Rectal smooth muscle tissue (tissue), 1 donor: ENCODE measurements around the gene RUSF1.
"Not testable (repeated sequence)": the region's sequence is repeated elsewhere in the genome, so short reads cannot be mapped to it uniquely, and the experiment has no call there.

Source experiments
- H3K27ac ChIP-seq: one replicate; pipeline ENCODE4 v1.7.0; 2013; ENCODE audit warnings: low read depth, low read length, inconsistent platforms
- H3K27me3 ChIP-seq: one replicate; pipeline ENCODE4 v1.7.0; 2013; ENCODE audit warnings: low read length; ENCODE audit not compliant: control insufficient read depth, insufficient read depth
- H3K36me3 ChIP-seq: one replicate; pipeline ENCODE4 v1.7.0; 2013; ENCODE audit warnings: low read length; ENCODE audit not compliant: control insufficient read depth, insufficient read depth
- H3K4me1 ChIP-seq: one replicate; pipeline ENCODE4 v1.7.0; 2013; ENCODE audit warnings: low read length; ENCODE audit not compliant: control insufficient read depth, insufficient read depth
- H3K4me3 ChIP-seq: one replicate; pipeline ENCODE4 v1.7.0; 2013; ENCODE audit warnings: low read length
- H3K9ac ChIP-seq: one replicate; pipeline ENCODE4 v1.7.0; 2013; ENCODE audit warnings: low read length

RUSF1 gene

DNA sequence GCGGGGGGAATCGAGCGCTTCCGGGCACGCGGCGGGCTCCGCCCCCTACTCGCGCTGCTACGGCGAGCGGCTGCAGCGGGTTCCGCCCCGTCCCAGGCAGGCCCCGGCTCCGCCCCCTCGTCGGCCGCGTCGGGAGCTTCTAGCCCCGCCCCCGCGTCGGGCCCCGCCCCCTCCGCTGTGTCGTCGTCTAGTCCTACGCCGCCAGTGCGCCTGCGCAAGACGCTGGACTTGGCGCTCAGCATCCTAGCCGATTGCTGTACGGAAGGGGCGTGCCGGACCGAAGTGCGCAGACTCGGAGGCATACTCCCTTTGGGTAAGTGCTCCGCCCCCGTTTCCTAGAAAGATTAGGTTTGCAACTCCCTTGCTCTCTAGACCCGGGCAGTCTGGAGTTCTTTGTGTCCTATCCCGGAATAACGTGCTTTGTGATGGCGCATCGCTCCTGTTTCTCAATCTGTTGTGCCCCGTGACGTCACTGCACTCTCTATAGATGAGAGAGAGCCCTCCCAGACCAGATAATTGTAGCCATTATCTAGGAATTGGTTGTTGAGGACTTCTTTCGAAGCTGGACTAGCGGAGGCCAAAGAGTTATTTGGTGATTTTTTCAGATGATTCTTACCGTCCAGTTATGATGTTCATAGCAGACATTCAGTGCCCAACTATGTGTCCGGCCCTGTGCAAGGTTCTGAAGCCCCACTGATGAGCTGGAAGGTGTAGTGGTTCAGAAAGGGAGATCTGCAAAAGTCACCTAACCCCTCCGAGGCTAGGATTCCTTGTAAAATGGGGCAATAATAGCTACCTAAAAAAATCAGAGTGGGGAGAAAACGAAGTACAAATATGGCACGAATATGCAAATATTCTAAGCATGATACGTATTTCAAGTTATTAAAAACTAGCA is 48.3 kb downstream of the RUSF1 start:
- Histone ChIP-seq H3K36me3 (peaks cover 18% of the 10 kb centered on the region), H3K9ac (peak overlapping the region; percentile 97), H3K27me3 (no peaks in the 10 kb centered on the region), H3K27ac (peak overlapping the region; percentile 100), H3K4me1 (peaks cover 23% of the 10 kb centered on the region), H3K4me3 (peak overlapping the region; percentile 82)

DNA sequence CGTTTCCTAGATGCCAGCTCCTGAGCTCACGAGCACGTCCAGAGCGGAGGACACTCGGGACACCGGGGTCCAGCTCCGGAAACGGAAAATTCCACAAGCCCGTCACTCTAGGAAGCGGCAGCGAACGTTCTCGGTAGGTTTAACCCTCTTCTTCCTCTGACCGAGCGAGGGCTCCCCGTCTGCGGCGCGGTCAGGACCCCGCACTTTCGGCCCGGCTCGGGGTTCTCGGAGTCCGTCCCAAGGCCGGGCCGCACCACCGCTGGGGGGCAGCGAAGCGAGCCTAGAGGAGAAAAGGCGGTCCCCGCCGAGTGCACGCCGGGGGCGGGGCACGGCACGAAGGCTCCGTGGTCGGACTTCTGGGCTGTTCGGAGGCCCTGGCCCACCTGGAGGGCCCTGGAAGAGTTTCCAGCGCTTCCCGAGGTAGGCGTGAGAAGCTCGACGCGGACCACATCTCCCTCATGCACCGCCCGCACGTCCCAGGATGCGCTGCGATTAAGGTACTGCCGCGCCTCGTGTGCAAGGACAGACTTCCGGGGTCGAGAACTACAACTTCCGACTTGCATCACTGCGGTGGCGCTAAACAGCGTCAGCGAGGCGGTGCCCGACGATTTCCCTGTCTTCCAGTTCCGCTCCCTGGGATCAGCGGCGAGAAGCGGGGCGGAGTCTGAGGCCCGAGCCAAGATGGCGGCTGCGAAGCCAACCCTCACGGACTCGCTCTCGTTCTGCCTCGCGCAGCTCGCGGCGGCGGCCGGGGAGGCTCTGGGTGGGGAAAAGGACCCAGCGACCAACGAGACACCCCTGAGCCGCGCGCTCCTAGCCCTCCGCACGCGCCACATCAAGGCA is 49.1 kb downstream of the RUSF1 start, which contains the start of gene ARMC5:
ARMC5 (plus strand) TSS at position 658 of the 843 bp plus-strand sequence; CDS start at position 682, 24 bp downstream.
- peaks cover 23% of the 10 kb centered on the region for H3K4me1 ChIP-seq

DNA sequence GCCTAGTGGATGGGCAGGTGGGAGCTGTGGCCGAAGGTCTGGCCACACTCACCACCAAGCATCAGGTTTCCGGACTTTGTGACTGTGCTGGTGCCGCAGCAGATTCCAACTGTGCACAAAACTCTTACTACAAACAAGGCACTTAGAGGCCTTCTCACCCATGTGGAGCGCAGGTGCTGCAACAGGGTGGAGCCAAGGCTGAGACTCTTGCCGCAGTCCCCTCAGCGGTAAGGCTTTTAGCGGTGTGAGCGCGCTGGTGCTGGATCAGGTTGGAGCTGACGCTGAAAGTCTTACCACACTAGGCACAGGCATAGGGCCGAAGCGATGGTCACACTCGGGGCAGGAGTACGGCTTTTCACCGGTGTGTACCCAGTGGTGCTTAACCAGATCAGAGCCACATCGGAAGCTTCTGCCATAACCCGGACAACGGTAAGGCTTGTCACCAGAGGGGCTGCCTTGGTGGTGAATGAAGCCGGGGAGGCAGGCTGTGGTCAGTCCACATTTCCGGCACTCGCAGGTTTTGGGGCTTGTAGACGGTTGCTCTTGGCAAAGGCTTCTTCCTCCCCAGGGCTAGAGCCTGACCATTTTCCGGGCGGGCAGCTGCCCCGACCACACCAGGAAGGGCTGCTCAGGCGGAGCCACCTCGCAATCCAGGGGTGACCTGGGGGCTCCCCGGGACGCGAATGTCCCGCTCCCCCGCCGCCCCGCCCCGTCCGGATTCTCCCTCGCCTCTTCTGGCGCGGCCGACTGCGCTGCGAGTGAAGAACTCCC is 49.9 kb downstream of the RUSF1 start:
- Histone ChIP-seq H3K36me3 (peaks cover 13% of the 10 kb centered on the region), H3K9ac (peak overlapping the region; percentile 77), H3K4me1 (peaks cover 27% of the 10 kb centered on the region), H3K27ac (peak overlapping the region; percentile 100), H3K4me3 (peak overlapping the region; percentile 82), H3K27me3 (no peaks in the 10 kb centered on the region)

More for the DNA sequence above, 49.1 kb downstream of the RUSF1 start, which contains the start of gene ARMC5:
- Histone ChIP-seq H3K36me3 (peaks cover 13% of the 10 kb centered on the region), H3K27me3 (no peaks in the 10 kb centered on the region), H3K4me3 (peak within 1 kb of the TSS; percentile 82), H3K27ac (peak within 1 kb of the TSS; percentile 100), H3K9ac (peak within 1 kb of the TSS; percentile 97)

DNA sequence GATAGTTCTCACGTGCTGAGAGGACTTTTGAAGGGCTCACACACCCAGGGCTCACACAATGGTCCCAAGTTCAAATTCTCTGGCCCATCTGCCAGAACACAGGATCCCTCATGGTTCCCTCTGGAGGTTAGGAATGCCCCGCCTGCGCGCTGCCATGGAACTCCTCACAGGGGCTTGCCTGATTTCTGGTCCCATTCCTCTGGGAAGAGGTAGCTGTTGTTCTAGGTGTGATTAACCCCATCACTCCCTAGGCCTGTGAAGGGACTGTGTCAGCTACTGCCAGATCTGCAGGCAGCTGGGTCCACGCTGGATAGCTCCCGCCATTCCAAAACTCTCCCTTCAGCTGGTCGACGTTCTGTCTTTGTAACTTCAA is 51.2 kb downstream of the RUSF1 start:
- H3K27ac ChIP-seq: no peak overlapping the region
- peak overlapping the region; percentile 28 for H3K4me3 ChIP-seq

DNA sequence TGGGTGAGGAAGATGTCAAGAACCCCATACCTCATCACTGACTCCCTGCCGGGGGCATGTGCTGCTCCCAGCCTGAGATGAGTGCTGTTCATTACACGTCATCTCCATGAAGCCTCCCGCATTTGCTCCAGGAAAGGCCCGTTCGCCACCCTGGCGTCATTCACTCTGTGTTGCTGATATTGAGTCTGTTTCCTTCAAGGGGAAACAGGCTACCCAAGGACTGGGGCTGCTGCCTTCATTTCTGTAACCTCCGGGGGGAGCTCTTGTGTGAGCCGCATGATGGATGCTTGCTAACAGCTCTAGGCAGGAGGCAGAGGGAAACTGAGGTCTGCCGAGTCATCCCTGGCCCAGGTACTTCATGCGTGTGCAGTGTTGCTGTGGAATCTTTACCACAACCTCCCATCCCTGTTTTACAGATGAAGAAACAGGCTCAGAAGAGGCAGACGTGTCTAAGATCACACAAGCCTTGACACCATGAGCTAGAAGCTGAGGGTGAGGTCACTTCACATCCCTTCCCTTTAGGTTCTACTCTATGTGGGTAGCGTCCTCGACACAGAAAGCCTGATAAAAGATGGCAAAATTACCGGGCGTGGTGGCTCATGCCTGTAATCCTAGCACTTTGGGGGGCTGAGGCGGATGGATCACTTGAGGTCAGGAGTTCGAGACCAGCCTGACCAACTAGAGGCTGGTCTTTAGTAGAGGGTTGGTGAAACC is 52.4 kb downstream of the RUSF1 start:
- Histone ChIP-seq H3K4me3 (no peak overlapping the region), H3K9ac (no peak overlapping the region)

More for the DNA sequence above, 51.2 kb downstream of the RUSF1 start:
- H3K4me1 ChIP-seq: peaks cover 31% of the 10 kb centered on the region
- no peak overlapping the region for H3K9ac ChIP-seq
- H3K27me3 ChIP-seq: no peaks in the 10 kb centered on the region
- H3K36me3 ChIP-seq: peaks cover 4% of the 10 kb centered on the region

DNA sequence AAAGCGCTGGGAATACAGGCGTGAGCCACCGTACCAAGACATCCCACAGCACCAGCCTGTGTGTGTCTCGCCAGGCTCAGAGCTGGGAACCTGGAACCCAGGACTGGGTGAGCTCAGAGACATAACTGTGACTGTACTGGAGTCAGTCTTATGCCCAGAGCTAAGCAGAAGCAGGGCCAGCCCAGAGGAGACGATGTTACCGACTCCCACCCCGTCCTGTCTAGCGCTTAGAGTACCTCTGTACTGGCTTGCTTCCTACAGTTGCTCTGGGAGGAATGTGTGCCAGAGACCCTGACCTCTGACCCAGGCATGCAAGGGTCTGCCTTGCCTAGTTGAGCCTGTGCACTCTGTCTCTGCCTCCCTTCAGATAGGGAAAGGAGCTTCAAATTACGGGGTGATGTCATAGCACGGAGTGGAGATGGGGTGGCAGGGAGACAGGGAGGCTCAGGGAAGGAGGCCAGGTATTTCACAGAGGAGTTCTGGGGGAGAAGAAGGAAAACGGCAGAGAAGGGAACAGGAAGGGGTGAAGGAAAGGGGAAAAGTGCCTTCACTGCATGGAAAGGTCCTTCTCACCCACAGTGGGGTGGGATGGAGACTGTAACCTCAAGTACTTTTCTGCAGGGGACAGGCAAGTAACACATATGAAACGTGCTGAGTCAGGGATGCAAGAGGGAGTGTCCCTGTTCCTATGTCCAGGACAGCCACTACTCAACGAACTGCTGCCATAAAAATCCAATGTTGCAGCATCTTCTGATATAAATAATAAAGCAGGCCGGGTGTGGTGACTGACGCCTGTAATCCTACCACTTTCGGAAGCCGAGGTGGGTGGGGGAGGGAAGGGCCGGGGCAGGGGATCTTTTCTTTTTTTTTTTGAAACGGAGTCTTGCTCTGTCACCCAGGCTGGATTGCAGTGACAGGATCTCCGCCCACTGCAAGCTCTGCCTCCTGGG is 54.7 kb downstream of the RUSF1 start:
- Histone ChIP-seq H3K27me3 (no peaks in the 10 kb centered on the region), H3K27ac (no peak overlapping the region), H3K36me3 (peaks cover 2% of the 10 kb centered on the region), H3K4me1 (peaks cover 32% of the 10 kb centered on the region), H3K9ac (no peak overlapping the region), H3K4me3 (no peak overlapping the region)

More for the DNA sequence above, 52.4 kb downstream of the RUSF1 start:
- H3K36me3 ChIP-seq: peaks cover 2% of the 10 kb centered on the region
- H3K4me1 ChIP-seq: peaks cover 35% of the 10 kb centered on the region
- no peak overlapping the region for H3K27ac ChIP-seq
- no peaks in the 10 kb centered on the region for H3K27me3 ChIP-seq

DNA sequence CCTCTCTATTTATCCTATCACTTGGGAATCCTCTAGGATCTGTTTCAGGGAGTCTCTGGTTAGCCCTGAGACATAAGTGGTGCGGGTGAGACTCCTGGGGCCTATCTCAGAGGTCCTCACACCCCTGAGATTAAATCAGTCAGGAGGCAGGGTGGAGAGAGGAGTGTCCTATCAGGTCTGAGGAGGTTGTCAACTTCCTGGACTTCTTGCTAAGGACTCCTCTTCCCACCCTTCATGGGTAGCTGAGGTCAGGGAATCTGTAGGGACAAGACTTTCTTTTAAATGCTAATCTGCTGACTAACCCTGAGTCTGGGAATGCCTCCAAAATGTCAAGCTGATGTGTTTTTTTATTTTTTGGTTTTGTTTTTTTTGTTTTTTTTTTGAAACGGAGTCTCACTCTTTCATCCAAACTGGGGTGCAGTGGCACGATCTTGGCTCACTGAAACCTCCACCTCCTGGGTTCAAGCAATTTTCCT is 55.5 kb downstream of the RUSF1 start:
- H3K27me3 ChIP-seq: no peaks in the 10 kb centered on the region
- H3K36me3 ChIP-seq: peaks cover 2% of the 10 kb centered on the region
- H3K4me1 ChIP-seq: peaks cover 24% of the 10 kb centered on the region
- H3K9ac ChIP-seq: no peak overlapping the region
- H3K4me3 ChIP-seq: no peak overlapping the region
- H3K27ac ChIP-seq: peak overlapping the region; percentile 25

DNA sequence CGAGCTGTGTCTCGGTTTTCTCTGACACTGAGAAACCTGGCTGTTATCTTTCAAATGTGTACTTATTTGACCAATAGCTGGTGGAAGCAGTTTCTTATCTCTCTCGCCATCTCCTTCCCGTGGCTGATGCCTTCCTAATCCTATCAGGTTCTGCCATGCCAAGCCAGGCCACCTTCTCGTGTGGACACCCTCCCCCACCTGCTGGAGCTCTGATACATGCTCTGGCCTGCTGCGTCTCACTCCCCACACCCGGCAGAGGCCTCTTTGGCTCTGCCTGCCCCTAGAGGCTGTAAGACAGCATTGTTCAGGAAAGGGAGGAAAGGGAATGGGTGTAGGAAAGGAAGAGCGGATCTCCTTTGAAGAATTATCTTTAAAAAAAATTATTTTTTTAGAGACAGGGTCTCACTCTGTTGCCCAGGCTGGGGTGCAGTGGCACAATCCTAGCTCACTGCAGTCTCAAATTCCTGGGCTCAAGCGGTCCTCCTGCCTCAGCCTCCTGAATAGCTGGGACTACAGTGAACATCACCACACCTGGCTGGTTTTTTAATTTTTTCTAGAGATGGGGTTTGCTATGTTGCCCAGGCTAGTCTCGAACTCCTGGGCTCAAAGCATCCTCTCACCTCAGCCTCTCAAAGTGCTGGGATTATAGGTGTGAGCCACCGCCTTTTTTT is 56.4 kb downstream of the RUSF1 start:
- Histone ChIP-seq H3K27me3 (no peaks in the 10 kb centered on the region), H3K36me3 (peaks cover 2% of the 10 kb centered on the region), H3K27ac (peak overlapping the region; percentile 48), H3K9ac (no peak overlapping the region), H3K4me3 (no peak overlapping the region), H3K4me1 (peaks cover 17% of the 10 kb centered on the region)

DNA sequence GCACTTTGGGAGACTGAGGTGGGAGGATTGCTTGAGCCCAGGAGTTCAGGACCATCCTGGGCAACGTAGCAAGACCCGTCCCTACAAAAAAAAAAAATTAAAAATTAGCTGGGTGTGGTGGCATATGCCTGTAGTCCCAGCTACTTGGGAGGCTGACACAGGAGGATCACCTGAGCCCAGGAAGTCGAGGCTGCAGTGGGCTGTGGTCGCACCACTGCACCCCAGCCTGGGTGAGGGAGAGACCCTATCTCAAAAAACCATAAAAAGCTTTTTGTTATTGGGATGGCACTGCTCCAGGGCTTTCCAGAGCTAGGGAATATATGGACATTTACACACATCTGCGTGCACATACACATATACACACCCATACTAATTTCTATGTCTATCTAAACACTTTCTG is 57.0 kb downstream of the RUSF1 start:
- H3K4me3 ChIP-seq: no peak overlapping the region
- H3K27ac ChIP-seq: no peak overlapping the region
- no peaks in the 10 kb centered on the region for H3K27me3 ChIP-seq
- peaks cover 12% of the 10 kb centered on the region for H3K4me1 ChIP-seq
- no peak overlapping the region for H3K9ac ChIP-seq
- H3K36me3 ChIP-seq: no peaks in the 10 kb centered on the region

DNA sequence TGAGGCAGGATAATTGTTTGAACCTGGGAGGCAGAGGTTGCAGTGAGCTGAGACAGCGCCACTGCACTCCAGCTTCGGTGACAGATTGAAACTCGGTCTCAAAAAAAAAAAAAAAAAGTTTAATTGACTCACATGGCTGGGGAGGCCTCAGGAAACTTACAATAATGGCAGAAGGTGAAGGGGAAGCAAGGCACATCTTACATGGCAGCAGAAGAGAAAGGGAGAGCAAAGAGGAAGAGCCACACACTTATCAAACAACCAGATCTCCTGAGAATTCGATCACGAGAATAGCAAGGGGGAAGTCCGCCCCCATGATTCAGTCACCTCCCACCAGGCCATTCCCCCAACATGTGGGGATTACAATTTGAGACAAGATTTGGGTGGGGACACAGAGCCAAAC is 62.3 kb downstream of the RUSF1 start:
- H3K4me1 ChIP-seq, H3K27ac ChIP-seq, H3K27me3 ChIP-seq, H3K9ac ChIP-seq, H3K4me3 ChIP-seq, H3K36me3 ChIP-seq: not testable (repeated sequence)
